ENCODE results near the gene TMEM250. TPM values are rescaled to one million over a fixed set of nuclear protein-coding genes. Genes with fewer than 3 reads are reported as not detected.

TMEM250 gene
- total and polyA plus RNA-seq, 4 donors, result 6.7 to 19.5 (median 17.2) TPM

DNA sequence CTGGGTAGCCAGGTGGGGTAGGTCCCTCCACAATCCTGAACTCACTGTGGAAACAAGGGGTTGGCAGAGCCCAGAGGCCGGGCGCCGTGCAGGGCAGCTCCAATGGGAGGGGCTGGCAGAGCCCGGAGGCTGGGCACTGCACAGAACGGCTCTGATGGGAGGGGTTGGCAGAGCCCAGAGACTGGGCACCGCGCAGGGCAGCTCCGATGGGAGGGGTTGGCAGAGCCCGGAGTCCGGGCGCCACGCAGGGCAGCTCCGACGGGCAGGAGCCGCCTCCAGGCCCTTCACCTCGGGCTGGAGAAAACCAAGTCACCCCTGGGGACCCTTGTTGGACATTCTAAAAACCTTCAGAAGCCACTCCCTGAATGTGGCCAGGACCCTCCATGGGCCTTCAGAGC lies 32.9 kb downstream of the TMEM250 start:
- H3K4me1 ChIP-seq (ENCODE audit: control insufficient read depth in 4 of 4, insufficient read depth in 4 of 4, low read length in 3 of 4), result peaks cover 12 to 47% (median 28%) of the 10 kb centered on the region in 4 donors
- H3K9ac ChIP-seq (ENCODE audit: low read depth in 1 of 2, low read length in 2 of 2), result no peak overlapping the region
- peaks cover 0 to 6% (median 1%) of the 10 kb centered on the region in 4 donors for H3K36me3 ChIP-seq (ENCODE audit: control insufficient read depth in 4 of 4, insufficient read depth in 3 of 4, low read depth in 1 of 4, low read length in 3 of 4)
- H3K9me3 ChIP-seq (ENCODE audit: control insufficient read depth in 4 of 4, low read length in 3 of 4), result no peaks in the 10 kb centered on the region
- no peak for DNase-seq (ENCODE audit: low spot score)
- H3K27ac ChIP-seq (ENCODE audit: low read depth in 1 of 2, low read length in 2 of 2), result peak overlapping the region; percentile 27 to 32
- H3K27me3 ChIP-seq (ENCODE audit: control insufficient read depth in 4 of 4, insufficient read depth in 4 of 4, low read length in 3 of 4), result no peaks in the 10 kb centered on the region
- TF ChIP-seq YY1 (IDR thresholded peaks at IDR 0.05), result no peak
- TF ChIP-seq, protein P1, sequence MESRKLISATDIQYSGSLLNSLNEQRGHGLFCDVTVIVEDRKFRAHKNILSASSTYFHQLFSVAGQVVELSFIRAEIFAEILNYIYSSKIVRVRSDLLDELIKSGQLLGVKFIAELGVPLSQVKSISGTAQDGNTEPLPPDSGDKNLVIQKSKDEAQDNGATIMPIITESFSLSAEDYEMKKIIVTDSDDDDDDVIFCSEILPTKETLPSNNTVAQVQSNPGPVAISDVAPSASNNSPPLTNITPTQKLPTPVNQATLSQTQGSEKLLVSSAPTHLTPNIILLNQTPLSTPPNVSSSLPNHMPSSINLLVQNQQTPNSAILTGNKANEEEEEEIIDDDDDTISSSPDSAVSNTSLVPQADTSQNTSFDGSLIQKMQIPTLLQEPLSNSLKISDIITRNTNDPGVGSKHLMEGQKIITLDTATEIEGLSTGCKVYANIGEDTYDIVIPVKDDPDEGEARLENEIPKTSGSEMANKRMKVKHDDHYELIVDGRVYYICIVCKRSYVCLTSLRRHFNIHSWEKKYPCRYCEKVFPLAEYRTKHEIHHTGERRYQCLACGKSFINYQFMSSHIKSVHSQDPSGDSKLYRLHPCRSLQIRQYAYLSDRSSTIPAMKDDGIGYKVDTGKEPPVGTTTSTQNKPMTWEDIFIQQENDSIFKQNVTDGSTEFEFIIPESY (IDR thresholded peaks at IDR 0.05), result no peak
- TF ChIP-seq, protein P2, sequence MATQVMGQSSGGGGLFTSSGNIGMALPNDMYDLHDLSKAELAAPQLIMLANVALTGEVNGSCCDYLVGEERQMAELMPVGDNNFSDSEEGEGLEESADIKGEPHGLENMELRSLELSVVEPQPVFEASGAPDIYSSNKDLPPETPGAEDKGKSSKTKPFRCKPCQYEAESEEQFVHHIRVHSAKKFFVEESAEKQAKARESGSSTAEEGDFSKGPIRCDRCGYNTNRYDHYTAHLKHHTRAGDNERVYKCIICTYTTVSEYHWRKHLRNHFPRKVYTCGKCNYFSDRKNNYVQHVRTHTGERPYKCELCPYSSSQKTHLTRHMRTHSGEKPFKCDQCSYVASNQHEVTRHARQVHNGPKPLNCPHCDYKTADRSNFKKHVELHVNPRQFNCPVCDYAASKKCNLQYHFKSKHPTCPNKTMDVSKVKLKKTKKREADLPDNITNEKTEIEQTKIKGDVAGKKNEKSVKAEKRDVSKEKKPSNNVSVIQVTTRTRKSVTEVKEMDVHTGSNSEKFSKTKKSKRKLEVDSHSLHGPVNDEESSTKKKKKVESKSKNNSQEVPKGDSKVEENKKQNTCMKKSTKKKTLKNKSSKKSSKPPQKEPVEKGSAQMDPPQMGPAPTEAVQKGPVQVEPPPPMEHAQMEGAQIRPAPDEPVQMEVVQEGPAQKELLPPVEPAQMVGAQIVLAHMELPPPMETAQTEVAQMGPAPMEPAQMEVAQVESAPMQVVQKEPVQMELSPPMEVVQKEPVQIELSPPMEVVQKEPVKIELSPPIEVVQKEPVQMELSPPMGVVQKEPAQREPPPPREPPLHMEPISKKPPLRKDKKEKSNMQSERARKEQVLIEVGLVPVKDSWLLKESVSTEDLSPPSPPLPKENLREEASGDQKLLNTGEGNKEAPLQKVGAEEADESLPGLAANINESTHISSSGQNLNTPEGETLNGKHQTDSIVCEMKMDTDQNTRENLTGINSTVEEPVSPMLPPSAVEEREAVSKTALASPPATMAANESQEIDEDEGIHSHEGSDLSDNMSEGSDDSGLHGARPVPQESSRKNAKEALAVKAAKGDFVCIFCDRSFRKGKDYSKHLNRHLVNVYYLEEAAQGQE (IDR thresholded peaks at IDR 0.05), result peak; percentile 38
- TF ChIP-seq SP1 (IDR thresholded peaks at IDR 0.05), result peak; percentile 21
- no peak for TF ChIP-seq EGR1 (IDR thresholded peaks at IDR 0.05; ENCODE audit: low read depth in 2 of 2)
- TF ChIP-seq HNF4A (conservative IDR thresholded peaks at IDR 0.05), result peak; percentile 18 to 33
- TF ChIP-seq NR2F2 (IDR thresholded peaks at IDR 0.05), result no peak
- TF ChIP-seq RAD21 (IDR thresholded peaks at IDR 0.05), result peak in 1 of 2 donors; percentile 50
- peak in 1 of 2 donors; percentile 26 for TF ChIP-seq RXRA (IDR thresholded peaks at IDR 0.05)
- TF ChIP-seq FOXA1 (IDR thresholded peaks at IDR 0.05), result no peak
- WGBS, result 43% methylated on average over 16 of the region's 16 CpGs
- H3K4me3 ChIP-seq (ENCODE audit: low read depth in 1 of 3, low read length in 3 of 3), result no peak overlapping the region

DNA sequence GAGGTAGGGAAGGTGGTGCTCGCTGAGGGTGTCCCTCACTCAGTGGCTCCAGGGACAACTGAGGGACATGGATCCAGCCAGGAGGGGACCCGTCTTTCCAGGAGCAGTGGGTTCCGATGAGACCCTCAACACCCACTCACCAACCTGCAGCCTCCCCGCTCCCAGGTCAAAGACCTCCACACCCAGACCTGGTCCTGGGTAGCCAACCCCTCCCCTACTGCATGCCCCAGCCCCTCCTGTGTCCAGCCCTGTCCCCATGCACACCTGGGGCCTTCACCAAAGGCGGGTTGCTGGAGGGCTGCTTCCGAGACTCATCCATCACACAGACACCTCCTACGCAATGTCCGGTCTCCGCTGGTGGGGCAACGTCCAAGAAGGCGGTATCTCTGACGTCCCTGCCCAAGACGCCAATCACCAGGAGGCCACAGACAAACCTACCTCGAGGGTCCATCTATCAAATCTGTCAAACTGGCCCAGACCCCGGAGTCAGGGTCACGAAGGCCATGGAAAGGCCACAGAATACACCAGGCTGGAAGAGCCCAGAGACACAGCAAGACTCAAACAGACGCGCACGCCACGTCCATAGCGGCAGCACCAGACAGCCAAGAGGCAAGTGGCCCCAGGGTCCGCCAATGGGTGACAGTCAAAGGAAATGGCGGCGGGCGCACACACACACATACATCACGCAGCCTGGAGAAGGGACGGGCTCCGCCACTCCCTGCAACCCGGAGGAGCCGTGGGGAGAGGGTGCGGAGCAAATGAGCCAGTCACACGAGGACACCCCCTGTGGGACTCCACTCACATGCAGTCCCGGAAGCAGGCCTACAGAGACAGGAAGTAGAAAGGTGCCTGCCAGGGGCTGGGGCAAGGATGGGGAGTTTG lies 34.4 kb downstream of the TMEM250 start:
- DNase-seq (ENCODE audit: low spot score), result no peak
- Histone ChIP-seq H3K9me3 (ENCODE audit: control insufficient read depth in 4 of 4, low read length in 3 of 4) (no peaks in the 10 kb centered on the region), H3K36me3 (ENCODE audit: control insufficient read depth in 4 of 4, insufficient read depth in 3 of 4, low read depth in 1 of 4, low read length in 3 of 4) (peaks cover 0 to 6% (median 1%) of the 10 kb centered on the region in 4 donors), H3K9ac (ENCODE audit: low read depth in 1 of 2, low read length in 2 of 2) (no peak overlapping the region), H3K27ac (ENCODE audit: low read depth in 1 of 2, low read length in 2 of 2) (no peak overlapping the region), H3K27me3 (ENCODE audit: control insufficient read depth in 4 of 4, insufficient read depth in 4 of 4, low read length in 3 of 4) (no peaks in the 10 kb centered on the region), H3K4me1 (ENCODE audit: control insufficient read depth in 4 of 4, insufficient read depth in 4 of 4, low read length in 3 of 4) (peaks cover 9 to 44% (median 23%) of the 10 kb centered on the region in 4 donors), H3K4me3 (ENCODE audit: low read depth in 1 of 3, low read length in 3 of 3) (no peak overlapping the region)
- TF ChIP-seq JUND (IDR thresholded peaks at IDR 0.05) (no peak), HNF4G (IDR thresholded peaks at IDR 0.05) (no peak), GABPA (IDR thresholded peaks at IDR 0.05 in 1 of 2, conservative IDR thresholded peaks at IDR 0.05 in 1 of 2) (no peak)
- TF ChIP-seq, protein P3, sequence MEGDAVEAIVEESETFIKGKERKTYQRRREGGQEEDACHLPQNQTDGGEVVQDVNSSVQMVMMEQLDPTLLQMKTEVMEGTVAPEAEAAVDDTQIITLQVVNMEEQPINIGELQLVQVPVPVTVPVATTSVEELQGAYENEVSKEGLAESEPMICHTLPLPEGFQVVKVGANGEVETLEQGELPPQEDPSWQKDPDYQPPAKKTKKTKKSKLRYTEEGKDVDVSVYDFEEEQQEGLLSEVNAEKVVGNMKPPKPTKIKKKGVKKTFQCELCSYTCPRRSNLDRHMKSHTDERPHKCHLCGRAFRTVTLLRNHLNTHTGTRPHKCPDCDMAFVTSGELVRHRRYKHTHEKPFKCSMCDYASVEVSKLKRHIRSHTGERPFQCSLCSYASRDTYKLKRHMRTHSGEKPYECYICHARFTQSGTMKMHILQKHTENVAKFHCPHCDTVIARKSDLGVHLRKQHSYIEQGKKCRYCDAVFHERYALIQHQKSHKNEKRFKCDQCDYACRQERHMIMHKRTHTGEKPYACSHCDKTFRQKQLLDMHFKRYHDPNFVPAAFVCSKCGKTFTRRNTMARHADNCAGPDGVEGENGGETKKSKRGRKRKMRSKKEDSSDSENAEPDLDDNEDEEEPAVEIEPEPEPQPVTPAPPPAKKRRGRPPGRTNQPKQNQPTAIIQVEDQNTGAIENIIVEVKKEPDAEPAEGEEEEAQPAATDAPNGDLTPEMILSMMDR (IDR thresholded peaks at IDR 0.05; ENCODE audit: low read depth, low read length, missing input control), result no peak
- TF ChIP-seq, protein P4, sequence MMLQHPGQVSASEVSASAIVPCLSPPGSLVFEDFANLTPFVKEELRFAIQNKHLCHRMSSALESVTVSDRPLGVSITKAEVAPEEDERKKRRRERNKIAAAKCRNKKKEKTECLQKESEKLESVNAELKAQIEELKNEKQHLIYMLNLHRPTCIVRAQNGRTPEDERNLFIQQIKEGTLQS (IDR thresholded peaks at IDR 0.05), result no peak
- TF ChIP-seq, protein P2 (IDR thresholded peaks at IDR 0.05), result no peak
- 90% methylated on average over 33 of the region's 33 CpGs for WGBS

Measured in liver (tissue), 9 donors.